HCT116 (cell line): ENCODE data around the gene TMC1. TPM values are rescaled to one million over a fixed set of nuclear protein-coding genes. Genes with fewer than 3 reads are reported as not detected.

Experiments
- ATAC-seq: fragments of 200-7000 bp; cut with Tn5 transposase; 2 replicates; pipeline ENCODE4 v1.9.1; 2020; ENCODE audit warnings: mild to moderate bottlenecking, moderate library complexity
- BruUV-seq: library from RNA; stranded (reverse); fragments of 400-500 nt; replicated peaks from 2 replicates; lab custom pipeline; 2021; lab: Mats Ljungman, UMichigan
- CTCF ChIA-PET: fragments of 300-600 bp; sonication (Branson Sonifier 250); formaldehyde crosslinking; loops from one replicate; lab custom pipeline; 2021; ENCODE audit warnings: antibody characterized with exemption; lab: Charles Lee
- POLR2A ChIA-PET: fragments of 300-600, 350-600 bp; sonication (Branson Sonifier 250); formaldehyde crosslinking; loops from one replicate; lab custom pipeline; 2021; ENCODE audit warnings: antibody characterized with exemption; lab: Charles Lee
- RAD21 ChIA-PET, 2 experiments: fragments of 300-600 bp; sonication (Branson Sonifier 250); formaldehyde crosslinking; loops; one replicate each; lab custom pipeline; 2023; ENCODE audit warnings: low total read pairs in 2 of 2; ENCODE audit not compliant: uncharacterized antibody in 2 of 2, unreplicated experiment in 2 of 2, low non-redundant PET in 1 of 2; lab: Charles Lee
- DNase-seq: peaks from one replicate; pipeline ENCODE4 v3.0.0-alpha.2; 2010; ENCODE audit warnings: low read depth, low spot score
- H2AFZ ChIP-seq: fragments of 200-600 bp; shearing (Covaris generic), sonication (generic); 2 replicates; pipeline ENCODE4 v1.6.1; 2017; ENCODE audit warnings: low read depth, mixed run types, mixed read lengths, antibody characterized with exemption, low read length; ENCODE audit not compliant: poor library complexity, severe bottlenecking
- H3K27ac ChIP-seq: 2 replicates; pipeline ENCODE4 v1.5.1; 2012; ENCODE audit warnings: low read depth, low read length
- H3K27me3 ChIP-seq: fragments of 200-600 bp; sonication (generic); 2 replicates; pipeline ENCODE4 v1.6.1; 2016; ENCODE audit warnings: mixed run types, low read length, mixed read lengths; ENCODE audit not compliant: insufficient read depth
- H3K36me3 ChIP-seq, 2 experiments: fragments of 200-500 bp in 1 of 2; fragments of 200-600 bp in 1 of 2; sonication (Bioruptor generic) in 1 of 2; sonication (generic) in 1 of 2; 2 replicates each; pipeline versions ENCODE4 v1.5.1 to v1.6.1; 2014 to 2016; ENCODE audit warnings: low read length in 2 of 2, inconsistent platforms in 1 of 2, mixed read lengths in 1 of 2, mixed run types in 1 of 2; ENCODE audit not compliant: insufficient read depth in 2 of 2, control insufficient read depth in 1 of 2
- H3K4me1 ChIP-seq, 2 experiments: fragments of 200-600 bp in 1 of 2; sonication (generic) in 1 of 2; 2 replicates each; pipeline versions ENCODE4 v1.5.1 to v1.6.1; 2012 to 2017; ENCODE audit warnings: low read length in 2 of 2, inconsistent platforms in 1 of 2, mild to moderate bottlenecking in 1 of 2, mixed read lengths in 1 of 2, mixed run types in 1 of 2, moderate library complexity in 1 of 2; ENCODE audit not compliant: insufficient read depth in 2 of 2, control insufficient read depth in 1 of 2
- H3K4me2 ChIP-seq: fragments of 200-600 bp; sonication (generic); 2 replicates; pipeline ENCODE4 v1.6.1; 2017; ENCODE audit warnings: mixed run types, low read length, mixed read lengths
- H3K4me3 ChIP-seq, 2 experiments: fragments of 200-600 bp in 1 of 2; sonication (generic) in 1 of 2; replicated peaks in 1 of 2; 2 replicates each; pipeline ENCODE4 v1.5.1; 2011 to 2016; ENCODE audit warnings: low read length in 2 of 2, control low read depth in 1 of 2, low read depth in 1 of 2, mild to moderate bottlenecking in 1 of 2, mixed read lengths in 1 of 2, mixed run types in 1 of 2
- H3K79me2 ChIP-seq: fragments of 200-600 bp; sonication (generic); 2 replicates; pipeline ENCODE4 v1.6.1; 2017; ENCODE audit warnings: mild to moderate bottlenecking, mixed run types, low read length, moderate library complexity, mixed read lengths; ENCODE audit not compliant: insufficient read depth
- H3K9ac ChIP-seq: fragments of 200-600 bp; sonication (generic); 2 replicates; pipeline ENCODE4 v1.6.1; 2016; ENCODE audit warnings: low read length, mixed read lengths
- H3K9me2 ChIP-seq: fragments of 200-600 bp; sonication (generic), shearing (Covaris generic); 2 replicates; pipeline ENCODE4 v1.6.1; 2017; ENCODE audit warnings: mixed run types, mild to moderate bottlenecking, moderate library complexity; ENCODE audit not compliant: insufficient read depth
- H3K9me3 ChIP-seq, 2 experiments: fragments of 200-500 bp in 1 of 2; fragments of 200-600 bp in 1 of 2; sonication (Bioruptor generic) in 1 of 2; sonication (generic) in 1 of 2; 2 replicates each; pipeline ENCODE4 v1.6.1; 2014 to 2017; ENCODE audit warnings: low read length in 2 of 2, mixed read lengths in 2 of 2, inconsistent platforms in 1 of 2, low read depth in 1 of 2, mild to moderate bottlenecking in 1 of 2, mixed run types in 1 of 2, moderate library complexity in 1 of 2; ENCODE audit not compliant: control insufficient read depth in 1 of 2, insufficient read depth in 1 of 2
- H4K20me1 ChIP-seq: fragments of 200-600 bp; sonication (generic), shearing (Covaris generic); 2 replicates; pipeline ENCODE4 v1.6.1; 2017; ENCODE audit warnings: mixed run types, mild to moderate bottlenecking, moderate library complexity; ENCODE audit not compliant: insufficient read depth
- CEBPB ChIP-seq: IDR thresholded peaks from 2 replicates; pipeline ENCODE4 v1.6.1; 2012; ENCODE audit warnings: low read depth
- CTCF ChIP-seq, 3 experiments: fragments of 200-600 bp in 1 of 3; sonication (generic) in 1 of 3; IDR thresholded peaks in 2 of 3; conservative IDR thresholded peaks in 1 of 3; 2 replicates each; pipeline ENCODE4 v1.5.1; 2012 to 2017; ENCODE audit warnings: low read depth in 2 of 3, low read length in 2 of 3, antibody characterized with exemption in 1 of 3, borderline replicate concordance in 1 of 3, control low read depth in 1 of 3, mild to moderate bottlenecking in 1 of 3, mixed read lengths in 1 of 3, mixed run types in 1 of 3, moderate library complexity in 1 of 3; ENCODE audit not compliant: insufficient read depth in 1 of 3
- EZH2 ChIP-seq: fragments of 200-600 bp; sonication (generic); IDR thresholded peaks from 2 replicates; pipeline ENCODE4 v1.6.1; 2017; ENCODE audit warnings: antibody characterized with exemption, mixed run types
- RAD21 ChIP-seq: IDR thresholded peaks from 2 replicates; pipeline ENCODE4 v1.6.1; 2012; ENCODE audit warnings: low read depth, mild to moderate bottlenecking
- SIN3A ChIP-seq: IDR thresholded peaks from 2 replicates; pipeline ENCODE4 v1.6.1; 2012; ENCODE audit warnings: low read depth
- TCF7L2 ChIP-seq: IDR thresholded peaks from 2 replicates; pipeline ENCODE4 v1.7.0; 2011; ENCODE audit warnings: borderline replicate concordance, inconsistent platforms; ENCODE audit not compliant: insufficient read depth, insufficient read length; ENCODE audit errors: extremely low read depth
- ZBTB33 ChIP-seq: IDR thresholded peaks from 2 replicates; pipeline ENCODE4 v1.6.1; 2011; ENCODE audit warnings: mild to moderate bottlenecking, low read length, moderate library complexity; ENCODE audit not compliant: insufficient replicate concordance; ENCODE audit errors: extremely low read depth
- intact Hi-C: fragments of 100-400 bp; cut with micrococcal nuclease; formaldehyde crosslinking; loops from 2 replicates; pipeline ENCODE4 v1.10.0; 2022
- total RNA-seq: library from RNA; stranded (reverse); gene quantifications from one replicate; pipeline ENCODE4 v1.2.1, GENCODE V29; 2021; ENCODE audit not compliant: unreplicated experiment
- TF ChIP-seq, protein P1 (sequence below): IDR thresholded peaks from 2 replicates; pipeline ENCODE4 v1.6.1; 2012

Gene TMC1
- total RNA-seq, 1 experiment from 2014 or later = 0.57 TPM

GRCh38 chr9:72814083-72814597 lies 292.7 kb downstream of the TMC1 start:
- Histone ChIP-seq H3K36me3 (no peaks in the 10 kb centered on the region), H3K9ac (no peak overlapping the region), H3K9me3 (no peaks in the 10 kb centered on the region), H3K9me2 (0 out of 2 replicates have a peak, but pooled peaks cover under 1% of the 10 kb centered on the region), H2AFZ (no peak overlapping the region), H3K27me3 (no peaks in the 10 kb centered on the region), H4K20me1 (no peaks in the 10 kb centered on the region), H3K4me3 (no peak overlapping the region), H3K27ac (no peak overlapping the region), H3K79me2 (no peaks in the 10 kb centered on the region), H3K4me2 (no peak overlapping the region), H3K4me1 (no peaks in the 10 kb centered on the region)
- ChIA-PET POLR2A (no interaction called here), CTCF (no interaction called here), RAD21 (no interaction called here)
- BruUV-seq = no TSS peak
- no peak for ATAC-seq
- intact Hi-C loops = no loop called here
- TF ChIP-seq CTCF (IDR thresholded peaks at IDR 0.05 in 2 of 3, conservative IDR thresholded peaks at IDR 0.05 in 1 of 3; ENCODE audit: borderline replicate concordance in 1 of 3, insufficient read depth in 1 of 3, low read depth in 2 of 3, low read length in 2 of 3) = no peak
- TF ChIP-seq RAD21 = no peak
- TF ChIP-seq SIN3A = no peak
- TF ChIP-seq CEBPB = no peak
- no peak for TF ChIP-seq EZH2
- DNase-seq = no peak

DNA sequence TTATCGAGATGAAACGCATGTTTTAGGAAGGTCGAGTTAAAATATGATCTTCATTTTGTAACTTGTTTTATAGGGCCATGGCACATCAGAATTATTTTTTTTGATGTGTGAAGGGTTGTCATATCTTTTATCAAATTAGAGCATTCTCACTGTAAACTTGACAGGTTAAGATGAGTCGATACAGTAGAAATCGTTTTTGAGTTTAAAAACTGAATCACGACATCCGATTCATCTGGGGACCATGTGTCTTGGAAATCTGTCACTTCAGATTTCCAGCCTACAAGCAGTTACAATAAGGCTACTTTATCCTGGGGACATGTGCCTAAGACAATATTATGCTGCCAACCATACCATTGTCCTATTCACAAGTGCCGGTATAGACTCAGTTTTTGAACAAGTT lies 295.3 kb downstream of the TMC1 start:
- POLR2A ChIA-PET = no interaction called here
- no peaks in the 10 kb centered on the region for H3K9me3 ChIP-seq
- ATAC-seq (no peak), DNase-seq (no peak)
- CTCF ChIA-PET = no interaction called here
- H3K36me3 ChIP-seq = no peaks in the 10 kb centered on the region
- no peak overlapping the region for H3K4me3 ChIP-seq
- H3K9me2 ChIP-seq = no peaks in the 10 kb centered on the region
- no peak overlapping the region for H3K4me2 ChIP-seq
- no TSS peak for BruUV-seq
- H4K20me1 ChIP-seq = no peaks in the 10 kb centered on the region
- no peak overlapping the region for H3K27ac ChIP-seq
- no peaks in the 10 kb centered on the region for H3K27me3 ChIP-seq
- no peak overlapping the region for H3K9ac ChIP-seq
- no peaks in the 10 kb centered on the region for H3K79me2 ChIP-seq
- RAD21 ChIA-PET = no interaction called here
- intact Hi-C loops = no loop called here
- TF ChIP-seq, protein P1, sequence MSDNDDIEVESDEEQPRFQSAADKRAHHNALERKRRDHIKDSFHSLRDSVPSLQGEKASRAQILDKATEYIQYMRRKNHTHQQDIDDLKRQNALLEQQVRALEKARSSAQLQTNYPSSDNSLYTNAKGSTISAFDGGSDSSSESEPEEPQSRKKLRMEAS = no peak
- no peak for TF ChIP-seq SIN3A
- TF ChIP-seq RAD21 = no peak
- no peak for TF ChIP-seq TCF7L2
- TF ChIP-seq CEBPB = no peak
- no peak for TF ChIP-seq ZBTB33
- no peak overlapping the region for H2AFZ ChIP-seq
- no peaks in the 10 kb centered on the region for H3K4me1 ChIP-seq
